GM12878 (cell line): ENCODE results near the gene LMNB1. TPM values are rescaled to one million over a fixed set of nuclear protein-coding genes. Genes with fewer than 3 reads are reported as not detected.

Experiments
- BACH1 ChIP-seq: fragments of 450-650 bp; IDR thresholded peaks from 2 replicates; pipeline ENCODE4 v1.6.1; 2017; ENCODE audit warnings: mild to moderate bottlenecking, borderline replicate concordance
- BCLAF1 ChIP-seq: fragments of 450-650 bp; IDR thresholded peaks from 2 replicates; pipeline ENCODE4 v1.6.1; 2017; ENCODE audit warnings: antibody characterized with exemption, mild to moderate bottlenecking, moderate library complexity
- BRCA1 ChIP-seq: IDR thresholded peaks from 2 replicates; pipeline ENCODE4 v1.6.1; 2011; ENCODE audit warnings: low read depth, low read length, improper control_type of control experiment
- FOS ChIP-seq: IDR thresholded peaks from 3 replicates; pipeline ENCODE4 v1.6.1; 2011; ENCODE audit warnings: borderline replicate concordance; ENCODE audit not compliant: insufficient read length; ENCODE audit errors: extremely low read depth
- HSF1 ChIP-seq: fragments of 150-350 bp; IDR thresholded peaks from 2 replicates; pipeline ENCODE4 v1.6.1; 2014; ENCODE audit warnings: mild to moderate bottlenecking, low read depth, low read length
- JUND ChIP-seq: IDR thresholded peaks from 2 replicates; pipeline ENCODE4 v1.6.1; 2012; ENCODE audit warnings: low read depth, mild to moderate bottlenecking, low read length, improper control_type of control experiment, moderate library complexity
- MYC ChIP-seq: IDR thresholded peaks from 2 replicates; pipeline ENCODE4 v1.6.1; 2011; ENCODE audit warnings: mild to moderate bottlenecking, low read length, moderate library complexity, inconsistent platforms; ENCODE audit not compliant: insufficient read depth, insufficient replicate concordance, insufficient read length, severe bottlenecking
- RBBP5 ChIP-seq: fragments of 200-600 bp; sonication (generic); conservative IDR thresholded peaks from 2 replicates; pipeline ENCODE4 v1.6.1; 2016
- SUPT20H ChIP-seq: IDR thresholded peaks from 2 replicates; pipeline ENCODE4 v1.6.1; 2011; ENCODE audit warnings: low read depth, mild to moderate bottlenecking, low read length, moderate library complexity, borderline replicate concordance; ENCODE audit not compliant: control insufficient read depth
- polyA plus RNA-seq, 11 experiments: library from polyadenylated mRNA; depleted of rRNA in 4 of 11; unstranded in 6 of 11; stranded (reverse) in 5 of 11; fragments of >200 nt; fragmentation: Nextera tagmentation in 4 of 11; fragmentation: Illumina TruSeq in 1 of 11; extraction: Ambion mirVana in 4 of 11; extraction: Trizol in 1 of 11; gene quantifications; 1 replicate in 1 of 11; 2 replicates in 10 of 11; pipeline versions ENCODE4 v1.2.1 to v1.2.3, GENCODE V29; 2011 to 2016; ENCODE audit warnings: inconsistent platforms in 2 of 11, missing spikeins in 2 of 11, low read depth in 1 of 11
- total RNA-seq, 4 experiments: library from RNA; depleted of rRNA in 3 of 4; stranded (reverse); fragments of >200 nt in 3 of 4; fragmentation: Illumina TruSeq in 1 of 4; extraction: Trizol in 1 of 4; gene quantifications; 2 replicates each; pipeline versions ENCODE4 v1.2.1 to v1.2.3, GENCODE V29; 2013 to 2021

LMNB1 gene
- total and polyA plus RNA-seq, 10 of the 15 experiments (the other 5 are each of a cell fraction or from before 2014, with no cell fraction given), result 7.0 to 185 (median 86.4) TPM

GRCh38 chr5:126776499-126777256 lies at the start of gene LMNB1 (continued):
- TF ChIP-seq BCLAF1, result no peak
- TF ChIP-seq HSF1, result no peak
- peak; percentile 4 for TF ChIP-seq FOS
- no peak for TF ChIP-seq MYC
- peak; percentile 67 for TF ChIP-seq BACH1
- no peak for TF ChIP-seq SUPT20H
- TF ChIP-seq BRCA1, result no peak
- no peak for TF ChIP-seq RBBP5
- TF ChIP-seq JUND, result no peak
